Epithelial cell of proximal tubule (primary cell): ENCODE results near the gene GSK3B. TPM values are rescaled to one million over a fixed set of nuclear protein-coding genes. Genes with fewer than 3 reads are reported as not detected.
"Not testable (repeated sequence)": the region's sequence is repeated elsewhere in the genome, so short reads cannot be mapped to it uniquely, and the experiment has no call there.

ENCODE experiments used
- DNase-seq: peaks from one replicate; pipeline ENCODE4 v3.0.0-alpha.2; 2011; ENCODE audit warnings: low read depth
- H3K4me3 ChIP-seq: 2 replicates; pipeline ENCODE4 v1.5.1; 2011; ENCODE audit warnings: low read depth, mild to moderate bottlenecking, low read length
- CTCF ChIP-seq: conservative IDR thresholded peaks from 2 replicates; pipeline ENCODE4 v1.5.1; 2012; ENCODE audit warnings: low read depth, mild to moderate bottlenecking, low read length
- total RNA-seq: library from RNA; depleted of rRNA; stranded (reverse); fragments of >200 nt; gene quantifications from 2 replicates; pipeline ENCODE4 v1.2.3, GENCODE V29; 2015

The GSK3B gene
- total RNA-seq, 1 donor from 2014 or later: 31.7 TPM

DNA sequence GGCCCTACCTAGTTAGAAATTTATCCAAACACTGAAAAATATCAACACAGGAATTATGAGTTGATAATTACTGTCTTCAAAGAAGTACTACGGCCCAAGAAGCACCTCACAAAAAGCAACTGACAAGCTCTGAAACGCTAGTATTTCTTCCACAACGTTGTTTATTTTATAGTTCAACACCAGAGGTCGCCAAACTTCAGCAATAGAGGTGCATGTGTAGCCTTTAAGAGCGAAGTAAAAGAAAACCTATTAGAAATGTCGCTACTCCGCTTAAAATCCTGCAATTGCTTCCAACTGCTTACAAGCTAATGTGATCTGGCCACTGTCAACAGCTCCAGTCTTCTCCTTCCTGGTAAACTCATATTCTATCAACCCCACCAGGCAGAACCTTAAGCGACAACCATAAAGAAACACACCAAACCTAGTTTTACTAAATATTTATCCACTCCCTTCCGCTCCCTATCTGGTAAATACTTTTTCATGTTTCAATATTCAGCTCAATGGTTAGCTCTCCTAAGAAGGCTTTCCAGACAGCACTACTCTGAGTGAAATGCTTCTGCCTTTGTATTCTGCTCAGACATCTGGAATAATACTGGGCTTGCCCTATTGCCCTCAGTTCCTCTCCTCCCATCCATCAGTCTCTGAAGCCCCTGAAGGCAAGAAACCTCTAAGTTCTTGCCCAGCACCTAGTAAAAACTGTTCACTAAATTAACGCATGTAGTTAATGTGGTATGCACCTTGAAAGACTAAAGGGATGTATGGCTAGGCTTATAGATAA lies 202.1 kb downstream of the GSK3B start:
- H3K4me3 ChIP-seq: no peak overlapping the region
- peak; percentile 81 for TF ChIP-seq CTCF
- peak; percentile 31 for DNase-seq

DNA sequence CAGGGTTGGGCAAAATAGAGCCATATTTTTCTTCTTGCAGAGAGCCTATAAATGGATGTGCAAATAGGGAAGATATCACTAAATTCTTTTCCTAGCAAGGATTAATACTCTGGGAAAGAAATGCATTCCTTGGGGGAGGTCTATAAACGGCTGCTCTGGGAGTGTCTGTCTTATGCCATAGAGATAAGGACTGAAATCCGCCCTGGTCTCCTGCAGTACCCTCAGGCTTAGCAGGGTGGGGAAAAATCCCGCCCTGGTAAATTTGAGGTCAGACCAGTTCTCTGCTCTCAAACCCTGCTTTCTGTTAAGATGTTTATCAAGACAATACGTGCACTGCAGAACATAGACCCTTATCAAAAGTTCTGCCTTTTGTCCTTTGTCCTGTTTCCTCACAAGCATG lies 205.6 kb downstream of the GSK3B start:
- H3K4me3 ChIP-seq, DNase-seq: not testable (repeated sequence)

- no peak for DNase-seq
- TF ChIP-seq CTCF: no peak
- no peak overlapping the region for H3K4me3 ChIP-seq
These were observed 208.3 kb downstream of the GSK3B start for GRCh38 chr3:119885746-119886530.

DNA sequence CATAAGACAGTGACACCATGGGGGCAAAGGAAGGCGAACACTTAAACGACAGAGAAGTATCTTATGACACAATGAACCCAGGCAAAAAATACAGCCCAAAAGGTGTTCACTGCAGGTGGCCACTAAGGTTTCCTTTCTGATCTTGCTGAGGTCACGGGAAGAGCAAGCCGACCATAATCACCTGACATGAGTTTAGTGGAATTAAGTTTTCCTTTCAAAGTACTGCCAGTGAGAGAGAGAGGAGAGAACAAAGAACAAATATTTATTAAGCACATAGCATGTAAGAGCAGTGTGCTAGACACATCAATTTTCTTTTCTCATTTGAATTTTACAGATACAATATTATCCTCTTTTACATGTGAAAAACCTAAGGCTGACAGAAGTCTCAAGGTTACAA lies 210.1 kb downstream of the GSK3B start:
- no peak overlapping the region for H3K4me3 ChIP-seq
- DNase-seq: no peak
- no peak for TF ChIP-seq CTCF

GRCh38 chr3:119883461-119884160 lies 210.6 kb downstream of the GSK3B start:
- no peak overlapping the region for H3K4me3 ChIP-seq
- no peak for DNase-seq
- no peak for TF ChIP-seq CTCF

GRCh38 chr3:119880966-119881365 lies 213.3 kb downstream of the GSK3B start:
- DNase-seq: no peak
- no peak overlapping the region for H3K4me3 ChIP-seq
- no peak for TF ChIP-seq CTCF

- no peak for DNase-seq
These were observed 220.6 kb downstream of the GSK3B start for GRCh38 chr3:119873646-119874045.

More at GRCh38 chr3:119873646-119874045, 220.6 kb downstream of the GSK3B start:
- no peak overlapping the region for H3K4me3 ChIP-seq
- TF ChIP-seq CTCF: no peak
